Measurements from ENCODE around the gene CSTF1.

GRCh38 chr20:56388882-56389281 is 3.6 kb upstream of the CSTF1 start:
- TF ChIP-seq CTCF (IDR thresholded peaks at IDR 0.05 in 2 of 3, conservative IDR thresholded peaks at IDR 0.05 in 1 of 3; ENCODE audit: borderline replicate concordance in 1 of 3, insufficient read depth in 1 of 3, low read depth in 2 of 3, low read length in 2 of 3), result no peak
- TF ChIP-seq EZH2 (IDR thresholded peaks at IDR 0.05), result no peak
- no peak for TF ChIP-seq YY1 (IDR thresholded peaks at IDR 0.05; ENCODE audit: extremely low read depth, insufficient replicate concordance, low read depth, low read length)
- no peak for TF ChIP-seq POLR2AphosphoS5 (IDR thresholded peaks at IDR 0.05; ENCODE audit: low read depth, low read length)
- no peak for TF ChIP-seq SIN3A (IDR thresholded peaks at IDR 0.05; ENCODE audit: low read depth)
- TF ChIP-seq CBX3 (IDR thresholded peaks at IDR 0.05; ENCODE audit: low read depth), result no peak
- TF ChIP-seq EZH2phosphoT487 (IDR thresholded peaks at IDR 0.05; ENCODE audit: borderline replicate concordance), result no peak
